NB4 (cell line): ENCODE results near the gene GJC1.
"Not testable (repeated sequence)": the region's sequence is repeated elsewhere in the genome, so short reads cannot be mapped to it uniquely, and the experiment has no call there.

Experiments
- DNase-seq: peaks from one replicate; pipeline ENCODE4 v3.0.0; 2010; ENCODE audit warnings: low read depth
- H3K4me3 ChIP-seq: one replicate; pipeline ENCODE4 v1.5.1; 2011; ENCODE audit warnings: mild to moderate bottlenecking, low read depth, low read length, moderate library complexity
- MYC ChIP-seq: IDR thresholded peaks from 2 replicates; pipeline ENCODE4 v1.6.1; 2011; ENCODE audit warnings: low read depth, low read length
- POLR2A ChIP-seq: IDR thresholded peaks from 2 replicates; pipeline ENCODE4 v1.6.1; 2011; ENCODE audit warnings: mild to moderate bottlenecking; ENCODE audit not compliant: insufficient read length; ENCODE audit errors: extremely low read depth
- TF ChIP-seq, protein P1 (sequence below): IDR thresholded peaks from 2 replicates; pipeline ENCODE4 v1.6.1; 2011; ENCODE audit warnings: low read depth, low read length
- TF ChIP-seq, protein P2 (sequence below): IDR thresholded peaks from one replicate; pipeline ENCODE4 v1.5.1; 2012; ENCODE audit warnings: low read depth, low read length

The GJC1 gene

DNA sequence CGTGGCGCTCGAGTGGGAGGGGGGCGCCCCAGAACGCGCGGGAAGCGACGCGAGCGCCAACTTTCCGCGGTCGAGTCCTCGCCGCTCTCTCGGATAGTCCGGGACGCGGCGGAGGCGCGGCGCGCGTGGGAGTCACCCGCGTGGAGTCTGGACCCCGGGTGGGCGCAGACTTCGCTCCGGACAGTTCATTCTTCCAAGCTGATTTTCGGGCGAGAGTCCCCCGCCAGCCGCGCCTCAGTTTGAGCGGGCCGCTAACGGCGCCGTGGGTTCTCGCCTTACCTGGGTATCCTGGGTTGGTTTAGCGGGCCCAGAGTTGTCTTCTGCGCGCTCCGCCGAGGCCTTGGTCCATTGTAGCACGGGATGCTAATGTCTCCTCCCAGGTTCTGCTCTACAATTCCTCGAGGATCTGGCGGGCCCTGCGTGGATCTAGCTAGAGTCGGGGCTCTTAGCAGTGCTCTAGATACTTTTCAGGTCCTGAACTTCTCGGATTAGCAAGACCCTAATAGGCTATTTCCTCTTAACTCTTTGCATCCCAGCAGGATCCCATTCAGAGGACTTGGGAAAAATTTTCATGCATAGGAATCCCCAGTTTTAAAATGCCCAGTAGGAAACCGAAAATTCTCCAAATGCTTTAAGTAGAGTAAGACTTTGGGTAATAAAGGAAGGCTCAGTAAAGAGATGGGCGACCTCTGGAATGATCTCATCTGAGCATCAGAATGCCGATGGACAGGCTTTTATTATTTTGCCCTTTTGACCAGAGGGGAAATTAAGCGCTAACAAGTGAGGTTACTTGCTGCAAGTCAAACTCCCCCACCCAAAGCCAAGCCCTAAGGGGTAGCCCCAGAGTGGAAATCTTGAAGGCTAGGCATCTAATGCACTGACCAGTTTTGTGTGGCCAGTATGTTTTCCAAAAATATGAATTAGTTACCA, 537 bp upstream of the GJC1 start:
- H3K4me3 ChIP-seq = no peak overlapping the region
- no peak for DNase-seq
- TF ChIP-seq MYC = no peak
- TF ChIP-seq, protein P1, sequence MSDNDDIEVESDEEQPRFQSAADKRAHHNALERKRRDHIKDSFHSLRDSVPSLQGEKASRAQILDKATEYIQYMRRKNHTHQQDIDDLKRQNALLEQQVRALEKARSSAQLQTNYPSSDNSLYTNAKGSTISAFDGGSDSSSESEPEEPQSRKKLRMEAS = no peak

DNA sequence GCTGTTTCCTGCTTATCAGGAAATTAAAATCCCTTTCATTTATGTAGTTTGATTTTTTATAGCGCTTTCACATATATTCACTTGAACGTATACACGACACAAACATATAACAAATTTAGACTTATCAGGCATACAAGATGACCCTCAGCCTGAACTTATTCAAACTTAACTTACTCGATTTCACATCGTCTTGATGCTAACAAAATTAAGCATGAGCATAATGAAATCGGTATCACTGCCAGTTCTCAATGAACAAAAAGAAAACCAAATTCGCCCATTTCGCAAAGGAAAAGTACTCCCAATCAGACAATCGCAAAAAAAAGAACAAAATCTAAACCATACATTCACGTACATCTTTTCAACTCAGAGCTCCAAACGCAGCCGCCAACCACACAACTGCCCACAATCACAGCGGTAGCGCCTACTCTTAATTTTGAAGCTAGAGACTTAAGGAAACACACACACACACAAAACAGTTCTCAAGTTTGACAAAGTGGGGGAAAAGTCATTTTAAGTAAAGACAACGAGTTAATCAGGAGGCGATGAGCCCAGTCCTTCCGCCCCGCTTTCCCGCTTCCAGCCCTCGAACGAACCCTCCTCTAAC, 1.1 kb downstream of the GJC1 start:
- H3K4me3 ChIP-seq = peak overlapping the region; percentile 66
- TF ChIP-seq MYC (no peak), POLR2A (no peak)
- TF ChIP-seq, protein P2, sequence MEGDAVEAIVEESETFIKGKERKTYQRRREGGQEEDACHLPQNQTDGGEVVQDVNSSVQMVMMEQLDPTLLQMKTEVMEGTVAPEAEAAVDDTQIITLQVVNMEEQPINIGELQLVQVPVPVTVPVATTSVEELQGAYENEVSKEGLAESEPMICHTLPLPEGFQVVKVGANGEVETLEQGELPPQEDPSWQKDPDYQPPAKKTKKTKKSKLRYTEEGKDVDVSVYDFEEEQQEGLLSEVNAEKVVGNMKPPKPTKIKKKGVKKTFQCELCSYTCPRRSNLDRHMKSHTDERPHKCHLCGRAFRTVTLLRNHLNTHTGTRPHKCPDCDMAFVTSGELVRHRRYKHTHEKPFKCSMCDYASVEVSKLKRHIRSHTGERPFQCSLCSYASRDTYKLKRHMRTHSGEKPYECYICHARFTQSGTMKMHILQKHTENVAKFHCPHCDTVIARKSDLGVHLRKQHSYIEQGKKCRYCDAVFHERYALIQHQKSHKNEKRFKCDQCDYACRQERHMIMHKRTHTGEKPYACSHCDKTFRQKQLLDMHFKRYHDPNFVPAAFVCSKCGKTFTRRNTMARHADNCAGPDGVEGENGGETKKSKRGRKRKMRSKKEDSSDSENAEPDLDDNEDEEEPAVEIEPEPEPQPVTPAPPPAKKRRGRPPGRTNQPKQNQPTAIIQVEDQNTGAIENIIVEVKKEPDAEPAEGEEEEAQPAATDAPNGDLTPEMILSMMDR = no peak
- TF ChIP-seq, protein P1 = no peak
- peak; percentile 56 for DNase-seq

DNA sequence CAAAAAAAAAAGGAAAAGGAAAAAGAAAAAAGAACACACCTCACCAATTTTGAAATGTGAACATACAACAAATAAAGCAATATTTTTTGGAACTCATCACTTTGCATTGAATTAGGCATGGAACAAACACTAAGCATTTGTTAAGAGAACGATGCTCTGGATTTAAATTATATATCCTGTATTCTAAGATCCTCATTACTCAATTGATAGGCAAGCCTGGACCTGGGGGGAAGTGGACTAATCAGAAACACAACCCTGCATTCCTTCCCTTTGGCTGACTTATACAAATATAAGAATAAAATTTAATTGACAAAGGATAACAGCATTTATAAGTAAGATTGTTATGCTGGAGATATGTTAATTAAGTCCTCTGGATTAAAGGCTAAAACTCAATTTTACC, 2.2 kb downstream of the GJC1 start:
- H3K4me3 ChIP-seq = no peak overlapping the region
- TF ChIP-seq, protein P2 = no peak
- TF ChIP-seq MYC (no peak), POLR2A (no peak)
- TF ChIP-seq, protein P1 = no peak
- no peak for DNase-seq

DNA sequence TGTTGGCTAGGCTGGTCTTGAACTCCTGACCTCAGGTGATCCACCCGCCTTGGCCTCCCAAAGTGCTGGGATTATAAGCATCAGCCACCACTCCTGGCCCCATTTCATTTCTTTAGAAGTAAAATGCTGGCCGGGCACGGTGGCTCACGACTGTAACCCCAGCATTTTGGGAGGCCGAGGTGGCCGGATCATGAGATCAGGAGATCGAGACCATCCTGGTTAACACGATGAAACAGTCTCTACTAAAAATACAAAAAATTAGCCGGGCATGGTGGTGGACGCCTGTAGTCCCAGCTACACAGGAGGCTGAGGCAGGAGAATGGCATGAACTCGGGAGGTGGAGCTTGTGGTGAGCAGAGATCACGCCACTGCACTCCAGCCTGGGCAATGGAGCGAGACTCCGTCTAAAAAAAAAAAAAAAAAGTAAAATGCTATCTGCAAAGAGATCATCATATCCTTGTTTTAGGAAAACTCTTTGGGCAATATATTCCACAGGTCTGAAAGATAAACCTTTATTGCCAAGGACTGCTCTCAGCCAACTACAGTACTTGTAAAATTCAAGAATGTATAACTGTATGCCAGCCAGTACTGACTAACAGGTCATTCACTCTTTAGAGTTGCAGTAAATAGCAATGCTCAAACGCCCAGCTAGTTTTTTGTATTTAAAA, 3.8 kb downstream of the GJC1 start:
- TF ChIP-seq, protein P2 = no peak
- no peak for TF ChIP-seq MYC
- TF ChIP-seq, protein P1 = no peak
- TF ChIP-seq POLR2A = no peak
- no peak overlapping the region for H3K4me3 ChIP-seq
- DNase-seq = no peak

DNA sequence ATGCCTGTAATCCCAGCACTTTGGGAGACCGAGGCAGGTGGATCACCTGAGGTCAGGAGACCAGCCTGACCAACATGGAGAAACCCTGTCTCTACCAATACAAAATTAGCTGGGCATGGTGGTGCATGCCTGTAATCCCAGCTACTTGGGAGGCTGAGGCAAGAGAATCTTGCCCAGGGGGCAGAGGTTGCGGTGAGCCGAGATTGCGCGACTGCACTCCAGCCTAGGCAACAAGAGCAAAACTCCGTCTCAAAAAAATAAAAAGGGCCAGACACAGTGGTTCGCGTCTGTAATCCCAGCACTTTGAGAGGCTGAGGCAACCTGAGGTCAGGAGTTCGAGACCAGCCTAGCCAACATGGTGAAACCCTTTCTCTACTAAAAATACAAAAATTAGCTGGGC, 4.9 kb downstream of the GJC1 start:
- not testable (repeated sequence) for DNase-seq, H3K4me3 ChIP-seq

DNA sequence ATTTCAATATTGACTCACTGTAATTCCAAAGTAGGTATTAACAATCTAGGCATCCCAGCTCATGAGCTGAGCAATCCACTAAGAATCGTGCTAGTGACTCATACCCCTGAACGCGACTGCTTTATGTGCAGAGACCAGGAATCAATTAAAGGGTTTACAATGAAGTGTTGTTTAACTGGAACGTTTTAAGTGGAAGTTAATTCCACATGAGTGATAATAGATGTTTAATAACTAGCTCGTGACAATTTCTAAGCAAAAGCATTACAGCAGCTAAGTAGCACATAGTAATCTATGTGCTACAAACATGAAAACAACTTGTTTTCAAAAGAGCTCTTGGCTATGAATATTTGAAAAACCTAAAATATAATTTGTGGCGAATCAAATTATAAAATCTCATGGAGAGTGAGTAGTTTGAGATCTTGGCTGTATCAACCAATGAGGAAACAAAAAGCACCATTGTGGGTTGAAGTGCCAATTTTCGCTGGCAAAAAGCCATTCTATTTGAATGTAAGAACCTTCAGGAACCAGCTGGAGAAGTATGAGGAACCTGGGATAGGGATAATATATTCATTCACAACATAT, 9.4 kb downstream of the GJC1 start:
- peak; percentile 33 for DNase-seq
- no peak for TF ChIP-seq MYC
- TF ChIP-seq POLR2A = no peak
- TF ChIP-seq, protein P2 = no peak
- TF ChIP-seq, protein P1 = no peak
- H3K4me3 ChIP-seq = no peak overlapping the region

DNA sequence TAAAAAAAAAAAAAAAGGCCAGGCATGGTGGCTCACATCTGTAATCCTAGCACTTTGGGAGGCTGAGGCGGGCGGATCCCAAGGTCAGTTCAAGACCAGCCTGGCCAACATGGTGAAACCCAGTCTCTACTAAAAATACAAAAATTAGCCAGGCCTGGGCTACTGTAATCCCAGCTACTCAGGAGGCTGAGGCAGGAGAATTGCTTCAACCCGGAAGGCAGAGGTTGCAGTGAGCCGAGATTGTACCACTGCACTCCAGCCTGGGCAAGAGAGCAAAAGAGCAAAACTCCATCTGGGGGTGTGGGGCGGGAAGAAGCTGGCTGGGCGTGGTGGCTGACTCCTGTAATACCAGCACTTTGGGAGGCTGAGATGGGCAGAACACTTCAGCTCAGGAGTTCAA, 11.6 kb downstream of the GJC1 start:
- H3K4me3 ChIP-seq, DNase-seq: not testable (repeated sequence)
